RWPE2 (cell line): ENCODE measurements around the gene RNF220.

Source experiments
- ATAC-seq: fragments of 200-7000 bp; cut with Tn5 transposase; 3 replicates; pipeline ENCODE4 v1.9.1; 2021; ENCODE audit warnings: low read depth
- DNase-seq: peaks from one replicate; pipeline ENCODE4 v3.0.0-alpha.2; 2020; ENCODE audit warnings: low spot score
- H3K27ac ChIP-seq: fragments of 450-650 bp; 2 replicates; pipeline ENCODE4 v1.5.1; 2017; ENCODE audit warnings: mild to moderate bottlenecking; ENCODE audit not compliant: poor library complexity, severe bottlenecking
- H3K27me3 ChIP-seq: fragments of 250-450 bp; sonication (Bioruptor Pico); 2 replicates; pipeline ENCODE4 v1.5.1; 2021; ENCODE audit warnings: mild to moderate bottlenecking, moderate library complexity; ENCODE audit not compliant: insufficient read depth, poor library complexity, severe bottlenecking
- H3K36me3 ChIP-seq: fragments of 250-450 bp; sonication (Bioruptor Pico); 2 replicates; pipeline ENCODE4 v1.5.1; 2020; ENCODE audit warnings: low read depth, mild to moderate bottlenecking, moderate library complexity
- H3K4me1 ChIP-seq: fragments of 250-450 bp; sonication (Bioruptor Pico); 2 replicates; pipeline ENCODE4 v1.5.1; 2021; ENCODE audit warnings: mild to moderate bottlenecking, moderate library complexity; ENCODE audit not compliant: insufficient read depth, poor library complexity, severe bottlenecking
- H3K4me3 ChIP-seq: fragments of 250-450 bp; sonication (Bioruptor Pico); 2 replicates; pipeline ENCODE4 v1.5.1; 2021; ENCODE audit warnings: mild to moderate bottlenecking, moderate library complexity; ENCODE audit not compliant: severe bottlenecking
- H3K9me3 ChIP-seq: fragments of 250-450 bp; sonication (Bioruptor Pico); 2 replicates; pipeline ENCODE4 v1.5.1; 2021; ENCODE audit warnings: mild to moderate bottlenecking, moderate library complexity; ENCODE audit not compliant: severe bottlenecking
- CTCF ChIP-seq: fragments of 450-650 bp; IDR thresholded peaks from one replicate; pipeline ENCODE4 v1.5.1; 2017; ENCODE audit warnings: mild to moderate bottlenecking, moderate library complexity; ENCODE audit not compliant: poor library complexity, severe bottlenecking

The RNF220 gene

GRCh38 chr1:44635439-44635838 is 230.4 kb downstream of the RNF220 start:
- ATAC-seq (no peak), DNase-seq (no peak)
- Histone ChIP-seq H3K27ac (no peak overlapping the region), H3K4me1 (peaks cover 12% of the 10 kb centered on the region), H3K27me3 (no peaks in the 10 kb centered on the region), H3K36me3 (peaks cover 76% of the 10 kb centered on the region), H3K9me3 (no peaks in the 10 kb centered on the region), H3K4me3 (no peak overlapping the region)
- no peak for TF ChIP-seq CTCF

- Histone ChIP-seq H3K27ac (peak overlapping the region; percentile 46), H3K36me3 (peaks cover 84% of the 10 kb centered on the region), H3K9me3 (no peaks in the 10 kb centered on the region), H3K4me1 (peaks cover 12% of the 10 kb centered on the region), H3K4me3 (no peak overlapping the region), H3K27me3 (no peaks in the 10 kb centered on the region)
- ATAC-seq: no peak
- DNase-seq: no peak
- no peak for TF ChIP-seq CTCF
Observed at GRCh38 chr1:44636083-44636687, 231.1 kb downstream of the RNF220 start.

GRCh38 chr1:44636688-44637598 is 231.9 kb downstream of the RNF220 start:
- DNase-seq (no peak), ATAC-seq (peak; percentile 57)
- peak overlapping the region; percentile 46 for H3K27ac ChIP-seq

GRCh38 chr1:44637702-44638411 is 232.8 kb downstream of the RNF220 start:
- H3K36me3 ChIP-seq: peaks cover 90% of the 10 kb centered on the region
- DNase-seq (no peak), ATAC-seq (no peak)

More at GRCh38 chr1:44636688-44637598, 231.9 kb downstream of the RNF220 start:
- Histone ChIP-seq H3K36me3 (peaks cover 90% of the 10 kb centered on the region), H3K9me3 (no peaks in the 10 kb centered on the region), H3K27me3 (no peaks in the 10 kb centered on the region), H3K4me1 (peaks cover 10% of the 10 kb centered on the region), H3K4me3 (no peak overlapping the region)
- no peak for TF ChIP-seq CTCF

More at GRCh38 chr1:44637702-44638411, 232.8 kb downstream of the RNF220 start:
- Histone ChIP-seq H3K4me1 (peaks cover 7% of the 10 kb centered on the region), H3K27me3 (no peaks in the 10 kb centered on the region), H3K4me3 (no peak overlapping the region), H3K27ac (no peak overlapping the region), H3K9me3 (no peaks in the 10 kb centered on the region)
- TF ChIP-seq CTCF: no peak
